SK-N-SH (cell line): Measurements from ENCODE around the gene NUAK2. TPM values are rescaled to one million over a fixed set of nuclear protein-coding genes. Genes with fewer than 3 reads are reported as not detected.

Source experiments
- CTCF ChIA-PET: fragments of 300-600, 350-600 bp; formaldehyde crosslinking; extraction: SDS; loops from one replicate; lab custom pipeline; 2021; lab: Yijun Ruan, JAX
- POLR2A ChIA-PET: fragments of 350-600 bp; sonication (Branson Sonifier 250); formaldehyde crosslinking; extraction: SDS; loops from one replicate; lab custom pipeline; 2020; ENCODE audit warnings: antibody characterized with exemption, inconsistent platforms; lab: Yijun Ruan, JAX
- DNase-seq: peaks from one replicate; pipeline ENCODE4 v3.0.0; 2012
- H2AFZ ChIP-seq: fragments of 200-600 bp; sonication (generic); 2 replicates; pipeline ENCODE4 v1.8.1; 2016; ENCODE audit warnings: antibody characterized with exemption, mild to moderate bottlenecking, low read depth
- H3F3A ChIP-seq: fragments of 200-600 bp; sonication (generic); replicated peaks from 2 replicates; pipeline ENCODE3; 2016; ENCODE audit warnings: antibody characterized with exemption, mild to moderate bottlenecking; ENCODE audit not compliant: insufficient read depth
- H3K27ac ChIP-seq, 2 experiments: fragments of 200-500 bp in 1 of 2; fragments of 200-600 bp in 1 of 2; sonication (Bioruptor generic) in 1 of 2; sonication (generic), shearing (Covaris generic) in 1 of 2; 2 replicates each; pipeline versions ENCODE4 v1.5.1 to v1.6.1; 2014 to 2016; ENCODE audit warnings: low read depth in 2 of 2, inconsistent platforms in 1 of 2, low read length in 1 of 2, mild to moderate bottlenecking in 1 of 2, mixed read lengths in 1 of 2
- H3K27me3 ChIP-seq: fragments of 200-600 bp; sonication (generic), shearing (Covaris generic); 2 replicates; pipeline ENCODE4 v1.6.1; 2016; ENCODE audit warnings: mixed run types; ENCODE audit not compliant: insufficient read depth
- H3K36me3 ChIP-seq, 2 experiments: fragments of 200-500 bp in 1 of 2; fragments of 200-600 bp in 1 of 2; sonication (Bioruptor generic) in 1 of 2; sonication (generic) in 1 of 2; replicated peaks in 1 of 2; 2 replicates each; pipeline versions ENCODE3 to v1.5.1; 2014 to 2016; ENCODE audit warnings: low read length in 1 of 2, mild to moderate bottlenecking in 1 of 2; ENCODE audit not compliant: insufficient read depth in 2 of 2, control insufficient read depth in 1 of 2
- H3K4me1 ChIP-seq, 2 experiments: fragments of 200-500 bp in 1 of 2; fragments of 200-600 bp in 1 of 2; sonication (Bioruptor generic) in 1 of 2; sonication (generic), shearing (Covaris generic) in 1 of 2; 2 replicates each; pipeline versions ENCODE4 v1.5.1 to v1.6.1; 2014 to 2016; ENCODE audit warnings: low read depth in 1 of 2, low read length in 1 of 2, mixed run types in 1 of 2; ENCODE audit not compliant: insufficient read depth in 2 of 2, control insufficient read depth in 1 of 2
- H3K4me2 ChIP-seq: fragments of 200-600 bp; sonication (generic), shearing (Covaris generic); 2 replicates; pipeline ENCODE4 v1.6.1; 2017; ENCODE audit warnings: mixed run types
- H3K4me3 ChIP-seq, 2 experiments: fragments of 200-500 bp in 1 of 2; fragments of 200-600 bp in 1 of 2; sonication (Bioruptor generic) in 1 of 2; sonication (generic), shearing (Covaris generic) in 1 of 2; 2 replicates each; pipeline versions ENCODE4 v1.5.1 to v1.8.1; 2014 to 2016; ENCODE audit warnings: low read depth in 2 of 2, inconsistent platforms in 1 of 2, low read length in 1 of 2, mild to moderate bottlenecking in 1 of 2, mixed read lengths in 1 of 2, moderate library complexity in 1 of 2
- H3K79me2 ChIP-seq: fragments of 200-600 bp; sonication (generic); 2 replicates; pipeline ENCODE4 v1.8.1; 2017; ENCODE audit warnings: mild to moderate bottlenecking; ENCODE audit not compliant: insufficient read depth
- H3K9ac ChIP-seq: fragments of 200-600 bp; sonication (generic); 2 replicates; pipeline ENCODE4 v1.6.1; 2017; ENCODE audit warnings: mixed run types
- H3K9me2 ChIP-seq: fragments of 200-600 bp; sonication (generic); 2 replicates; pipeline ENCODE4 v1.6.1; 2017; ENCODE audit warnings: mixed run types
- H3K9me3 ChIP-seq: fragments of 200-600 bp; sonication (generic); 2 replicates; pipeline ENCODE4 v1.6.1; 2017; ENCODE audit warnings: mixed run types, mild to moderate bottlenecking, moderate library complexity
- H4K20me1 ChIP-seq: fragments of 200-600 bp; sonication (generic); 2 replicates; pipeline ENCODE4 v1.6.1; 2017; ENCODE audit warnings: mild to moderate bottlenecking, mixed run types; ENCODE audit not compliant: insufficient read depth
- CTCF ChIP-seq: fragments of 200-600 bp; sonication (generic); IDR thresholded peaks from 2 replicates; pipeline ENCODE4 v1.6.1; 2017; ENCODE audit warnings: antibody characterized with exemption, mild to moderate bottlenecking, moderate library complexity
- ELF1 ChIP-seq: IDR thresholded peaks from 2 replicates; pipeline ENCODE4 v1.4.0; 2012
- EP300 ChIP-seq, 2 experiments: IDR thresholded peaks; 2 replicates each; pipeline versions ENCODE4 v1.4.0 to v1.6.1; 2012; ENCODE audit warnings: borderline replicate concordance in 1 of 2, low read depth in 1 of 2, low read length in 1 of 2
- EZH2phosphoT487 ChIP-seq: fragments of 200-600 bp; sonication (generic); IDR thresholded peaks from 2 replicates; pipeline ENCODE4 v1.6.1; 2017; ENCODE audit warnings: low read depth, mixed run types, mild to moderate bottlenecking, antibody characterized with exemption, moderate library complexity, borderline replicate concordance
- FOSL2 ChIP-seq: IDR thresholded peaks from 2 replicates; pipeline ENCODE4 v1.4.0; 2012; ENCODE audit warnings: low read depth, mild to moderate bottlenecking, moderate library complexity, borderline replicate concordance
- FOXJ3 ChIP-seq: sonication (generic); formaldehyde crosslinking; IDR thresholded peaks from 2 replicates; pipeline ENCODE4 v1.5.1; 2020; ENCODE audit warnings: mild to moderate bottlenecking, missing genetic modification reagents
- GABPA ChIP-seq: IDR thresholded peaks from 2 replicates; pipeline ENCODE4 v1.4.0; 2012; ENCODE audit warnings: low read depth, mild to moderate bottlenecking
- MAX ChIP-seq: IDR thresholded peaks from 2 replicates; pipeline ENCODE4 v1.4.0; 2012; ENCODE audit warnings: low read depth
- MXI1 ChIP-seq: IDR thresholded peaks from 2 replicates; pipeline ENCODE4 v1.6.1; 2012; ENCODE audit warnings: mild to moderate bottlenecking, low read depth, low read length, improper control_type of control experiment
- REST ChIP-seq: IDR thresholded peaks from 2 replicates; pipeline ENCODE4 v1.6.1; 2012; ENCODE audit warnings: mild to moderate bottlenecking, low read depth, low read length, moderate library complexity
- SIN3A ChIP-seq: IDR thresholded peaks from 2 replicates; pipeline ENCODE4 v1.6.1; 2012; ENCODE audit warnings: low read depth, mild to moderate bottlenecking, low read length, moderate library complexity, borderline replicate concordance
- TEAD4 ChIP-seq: IDR thresholded peaks from 2 replicates; pipeline ENCODE4 v1.4.0; 2012; ENCODE audit warnings: mild to moderate bottlenecking, borderline replicate concordance; ENCODE audit not compliant: insufficient read depth
- USF1 ChIP-seq: IDR thresholded peaks from 2 replicates; pipeline ENCODE4 v1.4.0; 2012; ENCODE audit warnings: low read depth, borderline replicate concordance
- USF2 ChIP-seq: fragments of 150-350 bp; IDR thresholded peaks from 2 replicates; pipeline ENCODE4 v1.6.1; 2017; ENCODE audit warnings: antibody characterized with exemption, low read length, low read depth, borderline replicate concordance
- ZBTB33 ChIP-seq: IDR thresholded peaks from 2 replicates; pipeline ENCODE4 v1.4.0; 2012; ENCODE audit warnings: low read depth, borderline replicate concordance
- WGBS: methylation state at CpG from one replicate; pipeline ENCODE4 v1.1.6; 2017; ENCODE audit warnings: low lambda C conversion rate; 5-methylcytosine and 5-hydroxymethylcytosine counted together
- polyA plus RNA-seq, 3 experiments: library from polyadenylated mRNA; depleted of rRNA; stranded (reverse); fragments of >200 nt; gene quantifications; 2 replicates each; pipeline ENCODE4 v1.2.3, GENCODE V29; 2012

The NUAK2 gene
- polyA plus RNA-seq, 1 of the 3 experiments (the other 2 are of a cell fraction): 11.1 TPM

GRCh38 chr1:205368478-205368877 is 46.9 kb upstream of the NUAK2 start (continued):
- no peak for TF ChIP-seq REST
- no peak for TF ChIP-seq GABPA
- no peak for TF ChIP-seq USF2

GRCh38 chr1:205365945-205366463 is 44.5 kb upstream of the NUAK2 start:
- no peak overlapping the region for H3K4me2 ChIP-seq
- no peaks in the 10 kb centered on the region for H3K79me2 ChIP-seq
- CTCF ChIA-PET: interaction anchor here (0.6 to 5.0 kb wide), 8 partner anchors 11 to 122 kb away, joined by 3 to 34 read pairs (median 5); no protein-coding TSS in a partner anchor
- H3K4me1 ChIP-seq: no peaks in the 10 kb centered on the region; a peak in 1 of 4 replicates
- peaks cover 1% of the 10 kb centered on the region; the same call in 1 of the 2 replicates for H3K27me3 ChIP-seq
- POLR2A ChIA-PET: interaction anchor here (1.5 kb wide), 1 partner anchor 119 kb away, joined by 3 read pairs; no protein-coding TSS in a partner anchor
- TF ChIP-seq USF1: no peak
- no peak for TF ChIP-seq TEAD4
- TF ChIP-seq ELF1: no peak
- no peak for TF ChIP-seq EP300 (IDR thresholded peaks at IDR 0.05; ENCODE audit: borderline replicate concordance in 1 of 2, low read depth in 1 of 2, low read length in 1 of 2)
- TF ChIP-seq FOSL2: no peak
- no peak for TF ChIP-seq FOXJ3 (CRISPR knock-in tag)
- no peak for TF ChIP-seq REST
- no peak for TF ChIP-seq MXI1
- no peak for TF ChIP-seq ZBTB33
- TF ChIP-seq SIN3A: no peak
- no peak for TF ChIP-seq MAX
- no peak for TF ChIP-seq CTCF
- no peak for TF ChIP-seq EZH2phosphoT487
- 63% methylated on average over 7 of the region's 8 CpGs for WGBS
- no peak for DNase-seq
- no peaks in the 10 kb centered on the region for H3K36me3 ChIP-seq
- peak overlapping the region; percentile 43 for H2AFZ ChIP-seq
- H3K4me3 ChIP-seq: no peak overlapping the region
- no peaks in the 10 kb centered on the region for H3K9me2 ChIP-seq
- H3K9ac ChIP-seq: no peak overlapping the region
- no peaks in the 10 kb centered on the region for H3F3A ChIP-seq
- H4K20me1 ChIP-seq: no peaks in the 10 kb centered on the region
- H3K9me3 ChIP-seq: no peaks in the 10 kb centered on the region
- H3K27ac ChIP-seq: no peak overlapping the region
